Activated CD4-positive, alpha-beta T cell treated with anti-CD3 and anti-CD28 coated beads, Interleukin-2, amount 50 U/mL, for 48 hours (primary cell): ENCODE results near the gene GAMT.
A peak's percentile ranks its signal among the peaks of the same experiment; 100 is the strongest.

Experiments used
- DNase-seq, 2 experiments: peaks; one replicate each; pipeline ENCODE4 v3.0.0-alpha.2; 2020

GAMT gene

DNA sequence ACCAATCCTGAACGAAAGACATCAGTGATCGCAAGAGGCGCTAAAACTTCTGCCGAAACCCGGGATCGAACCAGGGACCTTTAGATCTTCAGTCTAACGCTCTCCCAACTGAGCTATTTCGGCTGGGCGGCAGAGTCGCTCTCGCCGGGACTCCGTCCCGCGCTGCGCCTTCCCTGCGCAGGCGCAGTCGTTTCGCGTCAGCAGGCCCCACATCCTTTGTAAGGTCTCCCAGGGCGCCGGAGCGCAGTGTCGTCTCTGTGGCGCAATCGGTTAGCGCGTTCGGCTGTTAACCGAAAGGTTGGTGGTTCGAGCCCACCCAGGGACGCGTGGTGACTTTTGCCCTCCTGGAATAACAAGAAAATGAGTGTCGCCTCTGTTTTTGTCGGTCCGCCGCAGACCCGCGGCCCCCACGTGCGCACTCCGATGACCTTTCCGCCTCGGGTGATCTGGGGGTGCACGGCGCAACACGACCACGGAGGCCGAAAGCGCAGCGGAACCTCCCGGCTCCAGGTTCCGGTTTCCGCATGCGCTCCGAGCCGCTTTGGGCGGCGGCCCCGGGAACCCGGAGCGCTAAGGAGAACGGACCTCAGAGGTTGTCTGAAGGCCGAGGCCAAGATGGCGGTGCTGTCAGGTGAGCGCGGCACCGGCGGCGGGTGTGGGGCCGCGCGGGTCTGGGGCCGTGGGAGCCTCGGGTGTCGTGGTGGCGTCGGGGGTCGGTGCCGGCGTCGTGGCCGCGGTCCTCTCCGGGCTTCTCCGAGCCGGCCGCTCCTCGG, 17.8 kb downstream of the GAMT start, which contains the start of gene NDUFS7:
Gene NDUFS7, plus strand, starts transcription at position 596 of the 773 bp plus-strand sequence. Its CDS starts 20 bp downstream, at position 616.
- DNase-seq: peak; percentile 91 to 94

DNA sequence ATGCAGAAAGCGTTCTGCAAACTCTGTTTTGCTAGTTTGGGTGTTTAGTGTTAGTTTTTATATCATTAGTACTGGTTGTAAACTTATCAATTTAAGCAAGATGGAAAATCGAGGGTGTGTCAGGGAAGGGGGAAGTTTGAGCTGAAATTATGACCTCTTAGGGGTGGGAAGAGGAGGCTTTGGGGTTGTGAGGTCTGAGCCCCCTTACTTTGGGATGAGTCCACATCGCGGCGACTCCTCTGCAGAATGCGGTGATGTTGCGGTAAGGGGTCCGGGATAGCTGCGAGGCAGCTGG, 18.4 kb downstream of the GAMT start:
- DNase-seq: no peak

DNA sequence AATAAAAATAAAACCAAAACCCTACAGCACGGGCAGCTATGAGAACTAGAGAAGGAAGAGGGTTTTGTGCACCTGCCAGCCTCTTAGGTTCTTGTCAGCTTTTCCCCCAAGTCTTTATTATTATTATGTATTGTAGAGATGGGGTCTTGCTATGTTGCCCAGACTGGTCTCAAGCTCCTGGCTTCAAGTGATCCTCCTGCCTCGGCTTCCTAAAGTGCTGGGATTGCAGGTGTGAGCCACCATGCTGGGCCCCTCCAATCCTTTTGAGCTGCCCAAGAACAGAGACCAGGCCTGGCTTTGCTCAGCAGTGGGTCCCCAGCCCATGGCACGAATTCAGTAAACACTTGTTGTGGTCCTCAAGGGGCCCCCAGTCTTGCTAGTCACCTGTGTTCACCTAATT, 19.1 kb downstream of the GAMT start:
- no peak for DNase-seq

DNA sequence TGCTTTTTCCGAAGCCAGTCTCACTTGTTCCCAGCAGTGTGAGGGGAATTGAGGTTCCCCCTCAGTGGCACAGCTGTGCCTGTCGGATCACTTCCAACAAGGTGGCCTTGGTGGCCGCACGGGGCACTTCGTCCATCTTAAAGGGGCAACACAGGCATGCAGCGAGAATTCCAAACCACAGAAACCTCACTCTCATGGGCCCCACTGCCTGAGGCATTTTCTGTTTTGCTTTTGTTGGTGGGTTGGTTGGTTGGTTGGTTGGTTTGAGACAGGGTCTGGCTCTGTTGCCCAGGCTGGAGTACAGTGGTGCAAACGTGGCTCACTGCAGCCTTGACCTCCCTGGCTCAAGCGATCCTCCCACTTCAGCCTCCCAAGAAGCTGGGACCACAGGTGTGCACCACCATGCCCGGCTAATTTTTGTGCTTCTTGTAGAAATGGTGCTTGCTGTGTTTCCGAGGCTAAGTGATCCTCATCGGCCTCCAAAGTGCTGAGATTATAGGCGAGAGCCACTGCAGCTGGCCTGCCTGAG, 21.3 kb downstream of the GAMT start:
- DNase-seq: no peak

DNA sequence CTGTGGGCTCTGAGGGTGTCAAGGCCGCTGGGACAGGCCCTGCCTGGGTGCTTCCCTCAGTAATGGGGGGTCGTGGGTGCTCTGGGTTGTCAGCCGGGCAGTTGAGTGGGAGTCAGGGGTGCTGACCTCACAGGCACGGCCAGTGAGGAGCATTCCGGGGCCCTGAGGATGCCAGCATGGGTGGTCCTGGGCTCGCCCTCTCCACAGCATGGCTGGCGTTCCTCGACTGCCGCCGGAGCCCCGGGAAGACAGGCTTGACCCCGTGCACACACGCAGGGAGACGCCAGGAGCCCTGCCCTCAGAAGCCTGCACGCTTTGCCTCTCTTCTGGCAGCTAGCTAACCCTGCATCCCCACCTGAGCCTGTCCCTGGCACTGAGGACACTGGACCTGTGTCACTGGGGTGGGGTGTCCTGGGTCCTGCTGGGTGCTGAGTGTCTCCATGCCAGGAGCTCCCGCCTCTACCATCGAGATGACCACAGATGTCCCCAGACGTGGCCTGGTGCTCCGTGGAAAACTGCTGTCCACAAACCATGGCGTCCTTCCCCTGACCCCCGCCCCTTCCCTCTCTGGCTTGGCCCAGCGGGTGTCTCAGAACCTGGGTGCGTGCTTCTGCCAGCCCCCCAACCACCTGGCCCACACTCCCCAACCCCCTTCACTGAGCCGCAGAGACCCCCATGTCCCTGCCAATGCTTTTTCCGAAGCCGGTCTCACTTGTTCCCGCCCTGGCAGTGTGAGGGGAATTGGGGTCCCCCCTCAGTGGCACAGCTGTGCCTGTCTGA, 22.0 kb downstream of the GAMT start:
- DNase-seq: no peak

DNA sequence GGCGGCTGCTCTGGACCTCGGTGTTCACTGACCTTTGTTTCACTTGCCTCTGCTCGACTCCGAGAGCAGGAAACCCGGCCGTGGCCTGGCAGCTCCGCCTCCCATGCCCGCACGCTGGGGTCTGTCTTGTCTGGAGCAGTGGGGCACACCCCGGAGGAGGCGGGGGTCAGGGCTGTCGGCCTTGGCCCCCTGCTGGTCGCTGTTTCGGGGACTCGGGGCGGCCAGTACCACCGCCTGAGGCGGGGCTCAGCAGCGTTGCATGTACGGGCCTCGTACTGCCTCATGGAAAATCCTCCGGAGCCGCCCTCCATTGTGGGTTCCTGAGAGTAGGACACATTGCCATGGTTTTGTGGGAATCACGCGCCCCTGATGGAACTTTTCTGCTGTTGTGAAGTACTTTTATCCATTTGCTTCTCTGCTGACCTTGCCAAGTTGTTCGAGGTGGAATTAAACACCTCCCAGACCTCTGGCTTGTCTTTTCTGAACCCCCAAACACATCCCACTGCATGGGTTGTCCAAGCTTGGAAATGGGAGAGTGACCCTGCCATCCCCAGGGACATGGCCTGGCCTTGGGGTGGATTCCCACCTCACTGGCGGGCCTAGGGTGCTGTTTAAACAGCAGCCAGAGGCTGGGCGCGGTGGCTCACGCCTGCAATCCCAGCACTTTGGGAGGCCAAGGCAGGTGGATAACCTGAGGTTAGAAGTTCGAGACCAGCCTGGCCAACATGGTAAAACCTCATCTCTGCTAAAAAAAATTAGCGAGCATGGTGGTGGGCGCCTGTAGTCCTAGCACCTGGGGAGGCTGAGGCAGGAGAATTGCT, 23.2 kb downstream of the GAMT start:
- DNase-seq: no peak

DNA sequence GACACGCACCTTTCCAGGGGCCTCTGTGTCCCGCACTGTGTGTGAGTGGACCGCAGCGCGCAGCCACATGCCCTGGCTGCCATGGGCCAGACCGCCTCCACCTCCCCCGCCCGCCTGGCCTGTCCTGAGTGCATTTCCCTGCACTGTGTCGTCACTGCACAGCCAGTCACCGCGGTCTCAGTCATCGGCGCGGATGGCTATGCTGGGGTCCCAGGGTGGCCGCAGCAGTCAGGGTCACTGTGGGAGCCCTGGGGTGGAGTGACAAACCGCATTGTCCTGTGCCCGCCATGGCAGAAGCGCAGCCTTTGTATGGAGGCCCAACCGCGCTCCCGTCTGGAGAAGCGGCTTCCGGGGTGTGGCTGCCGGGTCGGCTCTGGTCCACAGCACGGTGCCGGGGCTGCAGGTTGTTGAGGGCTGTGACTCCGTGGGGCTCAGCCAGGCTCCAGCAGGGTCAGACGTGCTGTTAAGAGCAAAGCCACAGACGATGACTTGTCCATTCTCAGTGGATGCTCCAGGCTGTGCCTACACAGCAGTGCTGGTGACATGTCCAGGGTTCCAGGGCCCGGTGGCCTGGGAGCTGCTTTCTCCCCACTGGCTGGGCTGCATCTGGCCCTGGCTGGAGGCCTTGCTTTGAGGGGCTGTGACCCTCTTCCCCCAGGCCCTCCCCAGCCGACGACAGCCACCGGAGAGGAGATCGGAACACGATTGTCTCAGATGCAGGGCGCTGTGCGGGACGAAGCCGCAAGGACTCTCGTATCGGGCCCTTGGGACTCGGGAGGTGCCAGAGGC, 24.0 kb downstream of the GAMT start:
- DNase-seq: no peak

DNA sequence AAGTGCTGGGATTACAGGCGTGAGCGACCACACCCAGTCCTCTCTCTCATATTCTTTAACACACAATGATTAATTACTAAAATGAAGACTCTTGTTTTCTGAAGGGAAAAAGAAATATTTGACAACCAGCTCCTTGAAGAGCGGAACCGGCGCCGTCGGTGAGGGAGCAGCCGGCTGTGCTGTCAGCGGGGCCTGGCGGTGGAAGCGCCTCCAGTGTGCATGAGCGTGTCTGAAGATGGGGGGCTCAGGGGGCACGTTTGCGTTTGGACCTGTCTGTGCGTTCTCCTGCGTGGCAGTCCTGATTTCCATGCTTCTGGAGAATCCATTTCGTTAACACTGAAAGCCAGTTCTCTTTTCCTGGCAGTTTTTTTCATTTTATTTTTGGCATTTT, 24.9 kb downstream of the GAMT start:
- DNase-seq: no peak

DNA sequence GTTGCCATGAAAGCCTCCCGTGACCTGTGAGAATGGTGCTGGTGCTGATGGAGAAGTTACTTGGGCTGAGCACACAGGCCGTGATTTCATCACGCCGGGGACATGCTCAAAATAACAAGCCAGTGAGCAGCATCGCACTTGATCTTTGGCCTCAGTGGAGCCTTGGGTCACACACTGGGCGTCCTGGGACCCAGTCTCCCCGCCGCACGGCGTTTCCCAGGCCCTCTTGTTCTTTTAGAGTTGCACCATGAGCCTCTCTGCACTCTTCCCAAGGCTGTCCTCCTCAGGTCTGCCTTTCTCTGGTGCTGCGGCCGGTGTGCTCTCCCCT, 27.1 kb downstream of the GAMT start:
- DNase-seq: no peak

DNA sequence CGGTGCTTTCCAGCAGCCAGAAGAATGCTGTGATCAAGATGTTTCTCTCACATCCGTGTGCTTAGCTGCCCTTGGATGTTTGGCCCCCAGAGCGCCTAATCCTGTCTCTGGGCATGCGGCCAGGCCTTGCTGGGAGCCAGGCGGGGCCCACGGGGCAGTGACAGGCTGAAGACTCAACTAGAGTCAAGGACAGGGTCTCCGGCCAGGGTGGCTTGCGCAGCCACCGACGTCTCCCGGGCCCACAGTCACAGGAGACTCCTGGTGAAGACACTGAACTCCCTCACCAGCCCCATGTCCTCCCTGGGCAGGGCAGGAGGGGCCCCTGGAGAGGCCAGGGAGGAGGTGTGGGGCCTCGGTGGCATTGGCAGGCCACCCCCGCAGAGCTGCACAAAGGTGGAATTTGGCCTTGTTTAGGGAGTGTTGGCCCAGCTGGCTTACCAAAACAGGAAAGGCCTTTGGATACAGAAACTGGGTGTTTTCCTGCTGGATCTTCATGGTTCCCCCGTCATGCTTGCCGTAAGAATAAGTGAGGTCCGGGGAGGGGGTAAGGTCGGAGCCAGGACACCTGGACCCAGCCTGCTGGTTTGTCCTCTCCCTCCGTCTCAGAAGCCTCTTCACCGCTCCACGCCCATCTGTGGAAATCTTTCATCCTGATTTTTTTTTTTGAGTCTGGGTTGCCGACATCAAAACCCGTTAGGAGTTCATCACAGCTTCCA, 27.6 kb downstream of the GAMT start:
- no peak for DNase-seq

DNA sequence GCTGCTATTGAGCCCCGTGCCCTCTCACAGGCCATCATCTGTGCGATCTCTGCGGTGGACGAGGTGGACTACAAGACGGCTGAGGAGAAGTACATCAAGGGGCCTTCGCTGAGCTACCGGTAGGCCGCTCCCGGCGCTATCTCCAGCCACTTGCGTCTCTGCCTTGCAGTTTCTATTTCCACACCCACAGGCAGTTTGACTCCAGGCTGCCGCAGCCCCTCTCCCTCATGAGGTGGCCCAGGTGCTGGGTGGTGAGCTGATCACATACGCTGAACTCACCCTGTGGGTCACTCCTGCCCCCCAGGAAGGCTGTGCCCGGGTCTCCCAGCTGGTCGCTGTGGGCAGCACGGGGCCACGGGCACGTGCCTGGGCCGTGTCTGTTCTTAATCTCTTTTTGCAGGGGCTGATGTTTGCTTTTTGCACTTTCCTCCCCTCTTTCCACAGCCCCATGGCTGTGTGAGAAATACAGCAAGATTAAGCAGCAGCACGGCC, 28.3 kb downstream of the GAMT start:
- no peak for DNase-seq

DNA sequence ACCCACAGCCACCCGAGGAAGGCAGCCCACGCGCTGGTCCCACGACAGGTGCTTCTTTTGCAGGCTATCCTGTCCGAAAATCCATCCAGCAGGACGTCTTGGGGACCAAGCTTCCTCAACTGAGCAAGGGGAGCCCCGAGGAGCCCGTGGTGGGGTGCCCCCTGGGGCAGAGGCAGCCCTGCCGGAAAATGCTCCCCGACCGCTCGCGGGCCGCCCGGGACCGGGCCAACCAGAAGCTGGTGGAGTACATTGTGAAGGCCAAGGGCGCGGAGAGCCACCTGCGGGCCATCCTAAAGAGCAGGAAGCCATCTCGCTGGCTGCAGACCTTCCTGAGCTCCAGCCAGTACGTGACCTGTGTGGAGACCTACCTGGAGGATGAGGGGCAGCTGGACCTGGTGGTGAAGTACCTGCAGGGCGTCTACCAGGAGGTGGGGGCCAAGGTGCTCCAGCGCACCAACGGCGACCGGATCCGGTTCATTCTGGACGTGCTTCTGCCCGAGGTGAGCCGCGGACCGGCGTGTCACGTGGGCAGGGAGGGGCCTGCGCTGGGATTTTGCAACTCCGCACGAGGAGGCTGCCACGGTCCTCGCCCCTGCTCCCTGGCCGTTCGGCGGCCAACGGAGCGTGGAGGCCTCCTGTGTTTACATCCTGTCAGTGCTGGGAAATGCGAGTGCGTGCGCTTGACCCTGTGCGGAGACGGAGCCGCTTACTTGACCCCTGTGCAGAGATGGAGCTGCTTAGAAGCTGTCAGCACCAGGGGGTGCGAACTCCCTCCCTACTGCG, 30.6 kb downstream of the GAMT start:
- DNase-seq: no peak

DNA sequence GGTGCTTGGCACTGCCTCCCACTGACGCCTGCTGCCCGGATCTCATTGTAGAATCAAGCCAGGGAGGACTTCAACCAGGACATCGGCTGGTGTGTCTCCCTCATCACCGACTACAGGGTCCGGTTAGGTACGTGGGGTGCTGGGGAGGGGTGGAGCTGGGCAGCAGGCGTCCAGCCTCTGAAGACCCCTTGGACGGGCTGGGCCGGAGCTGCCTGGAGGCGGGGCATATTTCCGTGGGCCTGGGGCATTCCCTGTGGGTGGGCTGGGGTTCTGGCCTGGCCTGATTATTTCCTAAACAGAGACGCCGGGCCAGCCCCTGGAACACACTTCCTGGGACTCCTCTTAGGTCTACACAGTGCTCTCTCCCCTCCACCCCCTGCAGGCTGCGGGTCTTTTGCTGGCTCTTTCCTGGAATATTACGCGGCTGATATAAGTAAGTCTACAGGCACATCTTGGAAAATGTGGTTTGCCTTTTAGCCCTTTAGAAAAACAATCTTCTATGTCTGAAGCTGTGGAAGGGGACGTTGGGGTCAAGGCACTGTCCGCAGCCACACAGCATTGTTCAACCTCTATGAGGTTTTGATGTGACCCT, 32.0 kb downstream of the GAMT start:
- no peak for DNase-seq

DNA sequence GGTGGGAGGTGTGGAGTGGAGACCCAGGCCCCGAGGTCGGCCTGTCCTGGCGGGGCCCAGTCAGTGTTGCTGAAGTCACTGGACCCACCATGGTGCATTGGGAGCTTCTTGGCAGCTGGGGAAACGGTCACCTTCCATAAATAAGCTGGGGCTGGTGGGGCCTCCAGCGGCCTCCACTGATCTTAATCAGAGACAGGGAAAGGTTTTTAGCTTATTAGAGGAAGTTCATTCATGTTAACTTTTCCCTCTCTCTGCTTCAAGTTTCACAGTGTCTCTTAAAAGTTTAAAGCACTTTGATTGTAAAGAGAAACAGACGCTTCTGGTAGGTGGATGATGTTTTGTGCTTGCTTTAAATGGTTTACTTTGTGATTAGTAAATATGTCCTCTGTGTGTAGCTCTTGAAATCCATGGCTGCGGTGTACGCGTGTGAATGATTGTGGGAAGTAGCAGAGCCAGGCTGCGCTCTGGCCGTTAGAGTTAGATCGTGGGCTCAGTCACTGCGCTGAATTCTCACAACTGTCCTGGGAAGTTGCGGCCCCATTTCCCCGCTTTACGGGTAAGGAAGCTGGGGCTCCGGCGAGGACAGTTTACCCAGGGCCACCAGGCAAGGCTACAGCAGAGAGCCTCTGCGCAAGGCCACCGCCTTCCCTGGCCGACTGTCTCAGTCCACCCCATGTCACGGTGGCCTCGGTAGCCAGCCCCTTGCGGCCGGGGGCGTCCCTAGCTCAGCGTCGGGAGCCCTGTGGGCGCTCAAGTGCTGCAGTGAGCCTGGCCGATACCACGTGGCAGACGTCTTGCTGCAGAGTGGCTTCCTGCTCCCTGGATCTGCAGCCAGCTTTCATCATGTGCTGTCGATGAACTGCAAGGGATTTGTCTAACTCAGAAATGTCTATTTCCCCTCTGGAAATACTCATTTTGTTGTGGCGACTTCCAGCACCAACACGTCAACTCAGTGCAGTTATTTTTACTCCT, 34.2 kb downstream of the GAMT start:
- no peak for DNase-seq

DNA sequence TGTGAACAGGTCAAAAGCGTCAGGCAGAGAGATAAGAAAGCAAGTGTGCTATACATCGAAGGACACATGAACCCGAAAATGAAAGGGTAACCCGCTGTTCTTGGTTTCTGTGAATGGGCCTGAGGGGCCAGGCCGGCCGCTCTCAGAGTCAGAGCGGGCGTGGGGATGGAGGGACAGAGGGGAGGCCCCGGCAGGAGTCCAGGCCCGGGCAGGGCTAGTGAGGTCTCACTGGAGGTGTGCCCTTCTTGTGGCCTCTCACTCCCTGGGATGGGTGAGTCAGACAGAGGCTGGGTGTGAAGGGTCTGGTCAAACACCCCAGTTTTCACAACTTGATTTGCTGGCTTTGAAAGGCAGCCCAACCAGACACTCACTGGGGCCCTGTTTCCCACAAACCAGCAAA, 35.0 kb downstream of the GAMT start:
- no peak for DNase-seq

DNA sequence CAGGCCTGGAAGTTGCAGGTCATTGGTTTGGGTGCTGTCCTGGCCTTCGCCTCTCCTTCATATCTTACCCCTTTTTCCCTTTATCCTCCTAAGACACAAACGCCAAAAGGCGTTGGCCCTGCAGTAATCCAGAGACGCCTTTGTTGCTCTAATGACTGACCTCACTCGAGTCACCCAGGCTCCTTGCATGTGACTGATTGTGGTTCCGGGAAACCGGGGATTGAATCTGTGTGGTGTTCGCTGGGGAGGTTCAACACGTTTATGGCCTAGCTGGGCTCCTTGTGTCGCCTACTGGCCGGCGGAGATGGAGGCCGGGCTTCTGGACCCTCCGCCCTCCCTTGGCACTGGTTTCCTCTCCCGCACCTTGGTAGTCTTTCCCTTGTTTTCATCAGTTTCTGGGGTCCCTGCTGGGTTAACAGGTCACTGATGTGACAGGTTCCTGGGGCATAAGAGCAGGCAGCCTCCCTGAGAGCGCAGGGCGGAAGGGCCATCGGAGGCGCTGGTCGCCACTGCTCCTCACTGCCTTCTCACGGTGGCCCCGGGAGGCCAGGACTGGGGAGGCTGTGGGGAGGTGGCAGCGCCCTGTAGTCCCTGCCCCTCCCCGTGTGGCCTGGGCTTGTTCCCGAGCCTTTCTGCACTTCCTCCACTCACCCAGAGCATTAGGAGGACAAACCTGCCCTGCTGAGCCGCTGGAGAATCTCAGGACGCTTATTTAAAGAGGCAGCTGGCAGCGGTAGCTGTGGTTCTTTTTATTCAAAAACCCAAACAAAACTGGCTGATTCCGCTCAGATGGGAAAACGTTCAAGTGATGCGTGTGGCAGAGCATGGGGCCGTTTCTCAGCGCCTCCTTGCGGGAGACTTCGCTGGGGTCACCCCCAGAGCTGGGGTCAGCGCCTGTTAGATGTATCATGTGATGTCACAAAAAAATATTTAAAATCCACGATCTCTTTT, 35.7 kb downstream of the GAMT start:
- DNase-seq: no peak

DNA sequence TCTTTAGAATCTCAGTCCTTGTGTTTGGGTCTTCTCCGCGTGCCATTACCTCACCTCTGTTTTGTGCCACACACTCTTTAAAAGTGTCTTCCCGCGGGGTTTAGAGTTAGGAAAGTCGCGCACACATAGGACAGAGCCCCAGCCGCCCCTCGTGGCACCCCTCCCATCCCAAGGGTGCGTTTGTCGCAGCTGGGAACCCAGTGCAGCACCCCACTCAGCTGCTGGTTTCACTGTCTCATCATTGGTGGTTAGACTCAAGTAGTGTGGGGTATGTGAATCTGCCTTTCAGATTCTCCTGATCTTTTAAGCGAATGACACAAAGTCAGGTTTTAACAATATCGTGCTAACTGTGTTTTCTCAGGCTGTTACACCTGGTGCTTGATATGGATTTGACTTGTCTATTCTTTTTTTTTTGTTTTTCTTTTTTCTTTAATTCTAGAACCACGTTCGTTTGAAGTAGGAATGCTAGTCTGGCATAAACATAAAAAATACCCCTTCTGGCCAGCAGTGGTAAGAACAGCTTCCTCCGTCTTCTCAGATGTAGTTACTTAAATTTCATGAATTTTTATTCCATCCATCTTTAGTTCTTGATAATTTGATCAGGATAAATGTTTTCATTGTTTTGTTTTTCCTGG, 37.2 kb downstream of the GAMT start:
- no peak for DNase-seq

DNA sequence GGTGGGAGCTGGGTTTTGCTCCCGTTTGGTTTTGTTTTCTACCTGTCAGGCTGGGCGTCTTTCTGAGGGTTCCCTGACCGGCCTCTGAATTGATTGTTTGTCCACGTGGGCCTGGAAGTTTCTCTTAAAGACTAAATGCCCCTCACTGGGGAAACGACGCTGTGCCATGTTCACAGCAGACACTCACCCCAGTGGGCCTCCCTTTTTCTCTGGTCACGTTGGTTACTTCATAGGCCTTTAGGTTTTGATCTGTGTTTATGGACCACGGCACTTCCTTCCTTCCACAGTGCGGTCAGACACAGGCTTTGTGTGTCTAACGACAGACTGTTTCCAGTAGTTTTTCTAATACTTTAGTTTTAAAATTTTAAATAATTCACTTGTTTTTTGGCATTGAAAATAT, 37.7 kb downstream of the GAMT start:
- no peak for DNase-seq
